ENCODE results near the gene CD8B. TPM values are rescaled to one million over a fixed set of nuclear protein-coding genes. Genes with fewer than 3 reads are reported as not detected.

Gene CD8B
- total and polyA plus RNA-seq, 9 of the 15 experiments (the other 6 are each of a cell fraction or from before 2014, with no cell fraction given), result not detected

- H3K9ac ChIP-seq (ENCODE audit: insufficient read depth in 1 of 2, low read depth in 2 of 2, low read length in 2 of 2), result no peak overlapping the region
- CTCF ChIA-PET (ENCODE audit: low intra/inter-chr PET ratio), result no interaction called here
Observed at GRCh38 chr2:86818114-86818801, 43.4 kb downstream of the CD8B start.

More at GRCh38 chr2:86818114-86818801, 43.4 kb downstream of the CD8B start:
- no peak for TF ChIP-seq ZBTB34 (CRISPR knock-in tag; IDR thresholded peaks at IDR 0.05)
- no peak for TF ChIP-seq KHSRP (IDR thresholded peaks at IDR 0.05)
- no peak for TF ChIP-seq EWSR1 (IDR thresholded peaks at IDR 0.05; ENCODE audit: borderline replicate concordance, low read depth, partially characterized antibody)
- Histone ChIP-seq H3K4me2 (ENCODE audit: insufficient read depth, low read length) (no peak overlapping the region), H3K4me3 (no peak overlapping the region), H3K4me1 (replicated peaks in 1 of 2; ENCODE audit: control insufficient read depth in 2 of 2, insufficient read depth in 2 of 2, low read length in 2 of 2) (peaks cover 0 to 6% of the 10 kb centered on the region in 2 experiments; a peak in 1 of 5 replicates), H4K20me1 (replicated peaks; ENCODE audit: control insufficient read depth, insufficient read depth, low read length) (no peaks in the 10 kb centered on the region), H3K36me3 (ENCODE audit: control insufficient read depth, insufficient read depth, low read length) (no peaks in the 10 kb centered on the region), H3K9me1 (ENCODE audit: control insufficient read depth, insufficient read depth, low read length) (no peaks in the 10 kb centered on the region), H3K9me3 (replicated peaks; ENCODE audit: control insufficient read depth, insufficient read depth, low read depth, low read length) (no peaks in the 10 kb centered on the region), H3K27ac (ENCODE audit: extremely low read depth, low read depth, low read length) (no peak overlapping the region), H2AFZ (ENCODE audit: low read depth, low read length) (no peak overlapping the region), H3K79me2 (ENCODE audit: control insufficient read depth, insufficient read depth, low read length) (no peaks in the 10 kb centered on the region), H3K27me3 (ENCODE audit: control insufficient read depth in 2 of 2, insufficient read depth in 2 of 2, low read length in 2 of 2) (peaks cover 0 to 13% of the 10 kb centered on the region in 2 experiments; a peak in 4 of 5 replicates)
- intact Hi-C loops (cut with micrococcal nuclease) (no loop called here), in situ Hi-C loops (cut with MboI) (no loop called here)
- ATAC-seq (no peak), FAIRE-seq (no peak), DNase-seq (ENCODE audit: extremely low read depth in 1 of 4, low spot score in 3 of 4) (no peak)
- WGBS (ENCODE audit: insufficient coverage, low coverage, missing lambda C conversion rate), result 1% methylated on average over 4 of the region's 4 CpGs
- POLR2A ChIA-PET, result interaction anchor here (0.6 kb wide), 1 partner anchor 49 kb away, joined by 3 read pairs; no protein-coding TSS in a partner anchor
- no TSS peak for BruUV-seq (replicated peaks)

All from K562 (cell line).